HG02642 (cell line): ENCODE data around the gene CISH.

Experiments
- ATAC-seq: cut with Tn5 transposase; IDR thresholded peaks from one replicate; pipeline ENCODE4 v1.9.1; 2021; ENCODE audit warnings: mild to moderate bottlenecking; ENCODE audit not compliant: unreplicated experiment, poor library complexity

The CISH gene, protein sequence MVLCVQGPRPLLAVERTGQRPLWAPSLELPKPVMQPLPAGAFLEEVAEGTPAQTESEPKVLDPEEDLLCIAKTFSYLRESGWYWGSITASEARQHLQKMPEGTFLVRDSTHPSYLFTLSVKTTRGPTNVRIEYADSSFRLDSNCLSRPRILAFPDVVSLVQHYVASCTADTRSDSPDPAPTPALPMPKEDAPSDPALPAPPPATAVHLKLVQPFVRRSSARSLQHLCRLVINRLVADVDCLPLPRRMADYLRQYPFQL

DNA sequence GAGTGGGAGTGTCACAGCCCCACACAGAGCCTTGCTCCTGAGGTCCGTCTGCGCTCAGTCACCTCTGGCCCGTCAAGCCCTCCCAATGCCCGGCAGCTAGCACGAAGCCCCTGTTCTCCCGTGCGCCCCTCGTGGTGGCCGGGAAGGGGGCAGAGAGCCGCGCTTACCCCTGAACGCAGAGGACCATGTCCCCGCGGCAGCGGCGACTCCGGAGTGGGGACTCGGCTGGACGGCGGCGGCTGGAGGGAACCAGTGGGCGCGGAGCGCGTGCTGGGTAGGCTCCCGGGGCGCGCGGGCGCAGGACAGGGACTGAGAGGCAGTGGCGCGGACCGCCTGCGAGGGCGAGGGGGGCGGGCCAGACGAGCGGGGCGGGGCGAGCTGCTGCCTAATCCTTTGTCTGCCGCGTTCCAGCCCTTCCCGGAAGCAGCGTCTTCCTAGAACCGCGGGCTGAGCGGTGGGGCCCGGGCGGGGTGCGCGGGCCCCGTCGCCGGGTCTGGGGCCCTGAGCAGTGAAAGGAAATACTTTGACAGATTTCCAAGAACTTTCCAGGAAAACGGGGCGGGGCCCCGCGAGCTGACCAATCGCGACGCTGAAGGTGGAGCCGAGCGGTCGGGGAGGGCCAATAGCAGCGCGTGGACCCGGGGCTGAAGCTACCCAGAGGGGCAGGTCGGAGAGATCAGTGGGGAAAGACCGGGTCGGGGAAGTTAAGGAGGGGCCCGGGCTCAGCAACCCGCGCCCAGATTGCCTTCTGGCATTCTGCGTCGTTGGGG is at the start of gene CISH:
CISH (minus strand) TSS at position 311 of the 770 bp plus-strand sequence; CDS start at position 187, 124 bp downstream.
- ATAC-seq = peak; percentile 74

- no peak for ATAC-seq
These were observed 48.8 kb upstream of the CISH start for GRCh38 chr3:50660386-50660785.

- ATAC-seq = no peak
These were observed 47.3 kb upstream of the CISH start for GRCh38 chr3:50658831-50659230.

DNA sequence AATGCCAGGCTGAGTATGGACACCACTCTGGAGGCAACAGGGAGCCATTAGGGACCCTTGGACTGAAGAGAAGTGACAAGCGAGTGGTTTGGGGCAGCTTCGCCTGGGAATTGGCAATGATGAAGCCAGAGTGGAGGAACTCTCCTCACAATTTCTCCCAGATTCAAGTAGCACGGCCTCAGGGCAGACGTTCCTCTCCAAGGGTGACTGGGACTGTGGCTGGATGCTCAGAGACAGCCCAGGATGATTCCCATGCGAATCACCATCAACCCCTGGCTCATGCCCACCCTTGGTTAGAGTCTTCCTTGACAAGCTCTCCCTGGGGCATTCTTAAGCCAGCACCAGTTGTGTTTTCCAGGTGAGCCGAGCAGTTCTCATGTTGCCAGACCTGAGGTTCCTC is 46.8 kb upstream of the CISH start:
- no peak for ATAC-seq

DNA sequence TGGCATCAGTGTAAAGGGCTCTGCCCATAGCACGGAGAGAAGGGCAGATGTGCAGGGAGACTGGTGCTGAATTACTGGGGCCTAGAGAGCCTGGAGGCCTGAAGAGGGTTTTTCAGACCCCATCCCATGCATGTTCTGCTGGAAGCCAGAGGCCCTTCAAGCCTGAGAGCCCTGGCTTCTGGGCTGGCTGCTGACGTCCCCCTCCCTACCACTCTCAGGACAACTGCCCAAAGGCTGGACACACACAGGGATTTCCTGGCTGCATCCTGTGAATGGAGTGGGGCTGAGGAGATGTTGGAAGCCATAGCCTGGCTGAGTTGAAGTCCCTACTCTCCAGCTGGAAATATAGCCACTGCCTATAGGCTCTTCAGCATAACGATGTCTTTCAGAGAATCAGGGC is 46.2 kb upstream of the CISH start:
- ATAC-seq = no peak

- no peak for ATAC-seq
These were observed 45.8 kb upstream of the CISH start for GRCh38 chr3:50657407-50657806.

- no peak for ATAC-seq
These were observed 45.0 kb upstream of the CISH start for GRCh38 chr3:50656417-50657195.

DNA sequence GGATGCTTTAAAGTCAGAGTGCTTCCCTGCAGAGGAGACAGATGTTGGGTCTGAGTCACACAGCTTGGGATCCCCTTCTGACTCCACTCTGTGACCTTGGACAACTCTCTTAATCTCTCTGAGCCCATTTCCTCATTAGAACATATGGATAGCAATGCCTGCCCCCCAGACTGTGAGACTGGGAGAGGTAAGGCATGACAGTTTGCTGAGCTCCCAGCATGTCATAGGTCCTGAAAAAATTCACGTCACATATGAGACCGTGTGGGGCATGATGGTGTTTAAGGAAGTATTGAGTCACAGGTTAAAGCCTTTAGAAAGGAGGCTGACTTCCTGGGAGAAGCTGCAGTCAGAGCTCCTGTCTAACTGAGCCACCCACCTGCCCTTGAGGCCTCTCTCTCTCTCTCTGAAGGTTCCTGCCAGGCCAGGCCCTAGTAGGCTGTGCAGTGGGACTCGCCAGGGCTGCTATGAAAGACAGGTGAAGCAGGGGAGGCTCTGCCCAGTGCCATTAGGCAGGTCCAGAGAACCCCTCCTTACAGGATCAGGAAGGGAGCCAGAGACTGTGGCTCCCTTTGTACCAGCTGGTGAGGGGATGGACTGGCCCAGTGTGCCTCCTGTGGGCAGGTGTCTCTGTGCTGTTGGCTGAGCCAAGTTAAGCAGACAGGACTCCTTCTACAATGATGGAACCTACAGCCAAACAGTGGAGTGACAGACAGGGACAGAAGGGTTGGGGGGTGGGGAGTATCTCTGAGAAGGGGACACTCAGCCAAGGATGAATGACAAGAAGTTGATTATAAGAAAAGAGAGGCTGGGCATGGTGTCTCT is 43.6 kb upstream of the CISH start:
- no peak for ATAC-seq

DNA sequence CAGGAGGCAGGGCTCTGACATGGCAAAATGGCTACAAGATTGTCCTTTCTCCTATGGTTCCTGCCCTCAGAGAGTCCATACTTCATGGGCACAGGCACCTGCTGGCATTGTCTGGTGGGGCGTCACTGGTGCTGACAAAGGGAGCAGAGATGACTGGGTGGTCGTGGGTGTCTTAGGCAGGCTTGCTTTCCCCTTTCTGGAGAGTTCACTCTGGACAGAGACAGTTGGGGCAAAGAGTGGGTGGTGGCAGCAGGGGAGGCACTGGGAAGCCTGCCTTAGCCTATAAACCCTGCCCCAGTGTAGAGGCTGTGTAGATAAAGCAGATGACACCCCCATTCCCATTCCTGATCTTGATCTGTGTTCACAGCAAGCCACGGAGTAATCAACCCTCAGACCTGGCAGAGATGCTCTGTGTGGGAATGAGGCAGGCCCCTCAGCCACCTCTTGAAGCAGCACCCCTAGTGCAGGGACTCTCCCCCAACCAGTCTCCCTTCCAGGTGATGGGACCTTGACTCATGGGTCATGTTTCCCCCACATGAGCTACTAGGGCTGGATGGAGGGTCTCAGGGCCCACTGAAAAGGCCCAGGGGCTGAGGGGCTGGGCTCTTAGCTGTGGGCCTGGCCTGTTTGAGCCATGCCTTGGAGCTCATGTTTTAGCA is 42.5 kb upstream of the CISH start:
- ATAC-seq = no peak

DNA sequence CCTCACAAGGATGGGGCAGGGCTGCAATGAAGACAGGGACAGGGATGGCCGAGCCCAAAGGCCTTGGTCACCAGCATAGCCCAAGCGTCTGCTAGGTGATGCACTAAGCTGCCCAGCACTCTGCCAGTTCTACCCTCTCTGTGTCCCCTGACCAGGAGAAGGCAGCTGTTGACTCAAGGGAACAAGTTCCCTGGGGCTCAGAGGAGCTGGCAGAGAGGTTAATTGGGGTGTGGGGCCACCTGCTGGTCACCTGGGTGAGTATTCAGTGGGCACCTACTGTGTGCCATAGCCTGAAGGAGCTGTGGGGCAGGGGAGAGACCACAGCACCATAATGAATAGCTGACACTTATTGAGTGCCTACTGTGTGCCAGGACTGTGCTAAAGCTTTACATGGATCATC is 41.1 kb upstream of the CISH start:
- ATAC-seq = no peak

- ATAC-seq = no peak
These were observed 40.5 kb upstream of the CISH start for GRCh38 chr3:50651920-50652529.

DNA sequence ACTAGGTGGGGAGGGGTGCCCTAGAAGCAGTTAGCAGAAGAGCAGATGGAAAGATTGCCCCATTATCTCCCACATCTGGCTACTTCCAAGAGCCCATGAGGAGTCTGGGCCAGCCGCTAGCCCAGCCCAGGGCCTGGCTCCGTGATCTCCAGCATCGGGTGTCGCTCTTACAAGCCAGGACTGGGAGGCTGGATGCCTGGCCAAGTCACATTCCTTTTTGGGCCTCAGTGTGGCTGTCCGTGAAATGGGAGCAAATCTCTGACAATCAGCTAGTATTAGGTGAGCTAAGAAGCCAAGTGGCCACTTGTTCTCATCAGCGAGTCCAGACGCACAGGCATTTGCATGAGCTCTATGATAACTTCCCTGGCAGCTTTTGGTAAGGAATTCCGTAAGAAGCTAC is 39.9 kb upstream of the CISH start:
- ATAC-seq = no peak

DNA sequence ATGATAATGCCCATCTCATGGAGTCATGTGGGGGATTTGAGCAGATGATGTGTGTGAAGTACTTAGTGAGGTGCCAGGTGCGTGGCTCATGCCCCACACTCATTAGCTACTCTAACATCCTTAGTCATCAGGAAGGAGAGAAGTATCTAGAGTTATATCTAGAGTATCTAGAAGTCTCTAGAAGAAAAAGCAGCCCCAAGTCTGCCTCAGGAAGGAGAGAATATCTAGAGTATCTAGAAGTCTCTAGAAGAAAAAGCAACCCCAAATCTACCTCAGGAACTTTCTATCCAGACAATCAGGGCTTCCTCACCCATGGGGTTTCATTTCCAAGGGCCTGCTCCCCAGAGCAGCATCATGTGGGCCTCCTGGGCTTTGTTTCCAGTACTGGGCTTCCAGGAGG is 38.4 kb upstream of the CISH start:
- no peak for ATAC-seq

DNA sequence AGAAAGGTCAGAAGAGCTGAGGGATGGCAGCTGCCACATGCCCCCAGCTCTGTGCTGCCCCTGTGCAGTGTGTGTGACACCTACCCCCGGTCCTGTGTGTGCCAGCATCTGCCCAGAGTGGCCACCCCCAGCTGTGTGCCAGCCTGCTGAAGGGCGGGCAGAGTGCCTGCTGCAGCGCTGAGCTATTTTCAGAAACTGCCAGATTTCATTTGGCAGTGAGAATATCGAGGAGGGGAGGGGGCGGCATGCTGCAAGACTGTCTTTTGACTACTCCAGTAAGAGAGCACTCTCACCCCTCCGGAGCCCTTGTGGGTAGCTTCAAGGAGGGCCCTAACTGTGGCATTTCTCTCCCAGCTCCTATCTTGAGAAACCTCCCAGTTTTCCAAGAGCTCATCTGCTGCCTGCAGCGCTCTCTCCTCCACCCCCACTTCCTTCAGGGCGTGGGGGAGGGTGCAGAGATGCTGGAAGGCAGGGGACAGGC is 37.9 kb upstream of the CISH start:
- ATAC-seq = no peak

GRCh38 chr3:50648944-50649343 is 37.4 kb upstream of the CISH start:
- ATAC-seq = no peak

DNA sequence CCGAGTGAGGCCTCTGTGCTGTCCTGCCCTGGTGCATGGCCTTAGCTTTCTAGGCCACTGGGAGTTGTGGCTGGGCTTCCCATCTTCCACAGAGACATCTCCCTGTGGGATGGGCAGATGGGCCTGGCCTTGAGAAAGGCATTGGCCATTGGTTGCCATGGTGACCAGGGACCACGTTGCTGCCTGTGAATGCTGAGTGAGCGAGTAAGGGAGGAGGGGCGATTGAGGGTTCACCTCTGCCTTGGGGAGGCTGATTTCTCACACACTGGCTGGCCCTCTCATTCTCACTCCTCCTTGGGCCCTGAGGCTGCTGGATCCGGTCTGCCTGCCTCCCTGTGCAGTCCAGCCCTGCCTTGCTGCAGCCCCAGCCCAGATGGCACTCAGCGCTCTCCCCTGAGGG is 36.7 kb upstream of the CISH start:
- ATAC-seq = no peak

DNA sequence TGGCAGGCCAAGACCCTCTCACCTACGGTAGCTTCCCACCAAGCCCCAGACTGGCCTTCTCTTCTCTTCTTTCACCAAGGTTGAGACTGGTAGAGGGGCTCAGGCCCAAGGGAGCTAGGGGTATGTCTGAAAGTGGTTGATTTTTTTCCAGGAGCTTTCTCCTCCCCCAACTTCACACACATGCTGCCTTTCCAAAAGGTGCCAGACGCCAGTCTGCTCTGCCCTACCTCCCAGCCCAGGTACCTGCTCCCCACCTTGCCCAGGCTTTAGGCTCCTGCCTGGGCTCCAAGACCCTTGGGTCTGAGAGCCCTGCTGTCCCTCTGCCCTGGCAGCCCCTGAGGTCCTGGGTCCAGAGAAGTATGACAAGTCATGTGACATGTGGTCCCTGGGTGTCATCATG is 33.8 kb upstream of the CISH start:
- ATAC-seq = no peak

GRCh38 chr3:50644561-50644960 is 33.0 kb upstream of the CISH start:
- ATAC-seq = no peak

GRCh38 chr3:50642382-50642781 is 30.8 kb upstream of the CISH start:
- no peak for ATAC-seq
